Neural progenitor cell (in vitro differentiated cells): ENCODE measurements around the gene ATP2B3. TPM values are rescaled to one million over a fixed set of nuclear protein-coding genes. Genes with fewer than 3 reads are reported as not detected.

Experiments used
- DNase-seq: peaks from one replicate; pipeline ENCODE4 v3.0.0-alpha.2; 2016; ENCODE audit warnings: low spot score
- H2AFZ ChIP-seq: fragments of 200-600 bp; sonication (generic); replicated peaks from 2 replicates; pipeline ENCODE4 v1.6.1; 2016; ENCODE audit warnings: antibody characterized with exemption
- H3F3A ChIP-seq: fragments of 200-600 bp; sonication (generic); 2 replicates; pipeline ENCODE4 v1.6.1; 2016; ENCODE audit warnings: antibody characterized with exemption, low read depth
- H3K27ac ChIP-seq: fragments of 200-600 bp; sonication (generic); 2 replicates; pipeline ENCODE4 v1.5.1; 2016; ENCODE audit warnings: mild to moderate bottlenecking
- H3K27me3 ChIP-seq: fragments of 200-600 bp; sonication (generic); 2 replicates; pipeline ENCODE4 v1.6.1; 2016; ENCODE audit warnings: mild to moderate bottlenecking, moderate library complexity
- H3K36me3 ChIP-seq: fragments of 200-600 bp; sonication (generic); 2 replicates; pipeline ENCODE4 v1.5.1; 2016
- H3K4me1 ChIP-seq: fragments of 200-600 bp; sonication (generic); 2 replicates; pipeline ENCODE4 v1.6.1; 2016; ENCODE audit warnings: mixed run types
- H3K4me2 ChIP-seq: fragments of 200-600 bp; sonication (generic); 2 replicates; pipeline ENCODE4 v1.6.1; 2016
- H3K4me3 ChIP-seq: fragments of 200-600 bp; sonication (generic); 2 replicates; pipeline ENCODE4 v1.5.1; 2016
- H3K79me2 ChIP-seq: fragments of 200-600 bp; sonication (generic); 2 replicates; pipeline ENCODE4 v1.6.1; 2016; ENCODE audit warnings: low read depth
- H3K9ac ChIP-seq: fragments of 200-600 bp; sonication (generic); 2 replicates; pipeline ENCODE4 v1.6.1; 2016
- H3K9me3 ChIP-seq: fragments of 200-600 bp; sonication (generic); 2 replicates; pipeline ENCODE4 v1.5.1; 2016; ENCODE audit warnings: low read depth
- H4K20me1 ChIP-seq: fragments of 200-600 bp; sonication (generic); 2 replicates; pipeline ENCODE4 v1.6.1; 2016; ENCODE audit warnings: low read depth
- H3K27ac Mint-ChIP-seq: 3 replicates; pipeline ENCODE4 v1.8.0; 2021; ENCODE audit warnings: mixed read lengths
- H3K27me3 Mint-ChIP-seq: 2 replicates; pipeline ENCODE4 v1.8.0; 2022; ENCODE audit warnings: low read depth, mild to moderate bottlenecking, inconsistent platforms, moderate library complexity, mixed read lengths; ENCODE audit not compliant: insufficient read depth
- H3K36me3 Mint-ChIP-seq: 3 replicates; pipeline ENCODE4 v1.8.0; 2021; ENCODE audit warnings: mixed read lengths
- H3K4me1 Mint-ChIP-seq: 3 replicates; pipeline ENCODE4 v1.8.0; 2021; ENCODE audit warnings: mixed read lengths
- H3K4me3 Mint-ChIP-seq: 3 replicates; pipeline ENCODE4 v1.8.0; 2021; ENCODE audit warnings: mild to moderate bottlenecking, moderate library complexity, mixed read lengths
- H3K9me3 Mint-ChIP-seq: 3 replicates; pipeline ENCODE4 v1.8.0; 2020; ENCODE audit warnings: mixed read lengths
- EZH2 ChIP-seq: fragments of 200-600 bp; sonication (generic); IDR thresholded peaks from 2 replicates; pipeline ENCODE4 v1.6.1; 2017; ENCODE audit warnings: antibody characterized with exemption, mild to moderate bottlenecking, moderate library complexity
- EZH2phosphoT487 ChIP-seq: fragments of 200-600 bp; sonication (generic); IDR thresholded peaks from 2 replicates; pipeline ENCODE4 v1.6.1; 2017; ENCODE audit warnings: antibody characterized with exemption
- total RNA-seq: library from RNA; depleted of rRNA; stranded (reverse); fragments of >200 nt; gene quantifications from 2 replicates; pipeline ENCODE4 v1.2.3, GENCODE V29; 2015; ENCODE audit warnings: low replicate concordance
- TF ChIP-seq, protein P1 (sequence below): fragments of 200-600 bp; sonication (generic); IDR thresholded peaks from 2 replicates; pipeline ENCODE4 v1.5.1; 2017; ENCODE audit warnings: antibody characterized with exemption, mild to moderate bottlenecking

ATP2B3 gene
- total RNA-seq, 1 donor from 2014 or later = not detected

DNA sequence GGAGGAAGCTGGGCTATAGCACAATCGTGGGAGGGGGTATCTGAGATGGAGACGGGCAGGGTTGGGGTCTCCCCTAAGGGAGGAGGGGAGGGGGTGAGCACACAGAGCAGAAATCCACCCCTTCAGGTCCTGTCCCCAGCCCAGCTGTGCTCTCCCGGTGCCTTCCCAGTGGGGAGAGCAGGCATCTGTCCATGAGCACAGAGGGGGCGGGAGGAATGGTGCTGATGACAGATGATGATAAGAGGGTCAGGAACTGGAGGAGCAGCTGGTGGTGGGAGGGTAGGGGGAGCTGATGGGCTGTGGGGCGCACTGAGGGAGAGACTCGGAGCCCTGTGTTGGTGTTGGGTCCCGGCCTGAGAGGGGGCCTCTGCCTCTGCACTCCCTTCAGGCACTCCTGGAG lies 8.6 kb downstream of the ATP2B3 start:
- Histone ChIP-seq H3K36me3 (no peaks in the 10 kb centered on the region), H3K27ac (no peak overlapping the region), H3K4me2 (no peak overlapping the region), H3K4me1 (no peaks in the 10 kb centered on the region), H3K9me3 (no peaks in the 10 kb centered on the region), H3K27me3 (peaks cover 10% of the 10 kb centered on the region), H3K9ac (no peak overlapping the region), H3K79me2 (no peaks in the 10 kb centered on the region), H2AFZ (no peak overlapping the region), H4K20me1 (no peaks in the 10 kb centered on the region), H3F3A (no peaks in the 10 kb centered on the region), H3K4me3 (no peak overlapping the region)
- peaks cover 17% of the 10 kb centered on the region for H3K9me3 Mint-ChIP-seq
- H3K27ac Mint-ChIP-seq = no peak overlapping the region
- TF ChIP-seq EZH2 (no peak), EZH2phosphoT487 (no peak)
- TF ChIP-seq, protein P1, sequence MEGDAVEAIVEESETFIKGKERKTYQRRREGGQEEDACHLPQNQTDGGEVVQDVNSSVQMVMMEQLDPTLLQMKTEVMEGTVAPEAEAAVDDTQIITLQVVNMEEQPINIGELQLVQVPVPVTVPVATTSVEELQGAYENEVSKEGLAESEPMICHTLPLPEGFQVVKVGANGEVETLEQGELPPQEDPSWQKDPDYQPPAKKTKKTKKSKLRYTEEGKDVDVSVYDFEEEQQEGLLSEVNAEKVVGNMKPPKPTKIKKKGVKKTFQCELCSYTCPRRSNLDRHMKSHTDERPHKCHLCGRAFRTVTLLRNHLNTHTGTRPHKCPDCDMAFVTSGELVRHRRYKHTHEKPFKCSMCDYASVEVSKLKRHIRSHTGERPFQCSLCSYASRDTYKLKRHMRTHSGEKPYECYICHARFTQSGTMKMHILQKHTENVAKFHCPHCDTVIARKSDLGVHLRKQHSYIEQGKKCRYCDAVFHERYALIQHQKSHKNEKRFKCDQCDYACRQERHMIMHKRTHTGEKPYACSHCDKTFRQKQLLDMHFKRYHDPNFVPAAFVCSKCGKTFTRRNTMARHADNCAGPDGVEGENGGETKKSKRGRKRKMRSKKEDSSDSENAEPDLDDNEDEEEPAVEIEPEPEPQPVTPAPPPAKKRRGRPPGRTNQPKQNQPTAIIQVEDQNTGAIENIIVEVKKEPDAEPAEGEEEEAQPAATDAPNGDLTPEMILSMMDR = no peak
- peaks cover 5% of the 10 kb centered on the region for H3K27me3 Mint-ChIP-seq
- no peak for DNase-seq
- H3K4me1 Mint-ChIP-seq = peaks cover 4% of the 10 kb centered on the region
- H3K4me3 Mint-ChIP-seq = no peak overlapping the region
- H3K36me3 Mint-ChIP-seq = no peaks in the 10 kb centered on the region

DNA sequence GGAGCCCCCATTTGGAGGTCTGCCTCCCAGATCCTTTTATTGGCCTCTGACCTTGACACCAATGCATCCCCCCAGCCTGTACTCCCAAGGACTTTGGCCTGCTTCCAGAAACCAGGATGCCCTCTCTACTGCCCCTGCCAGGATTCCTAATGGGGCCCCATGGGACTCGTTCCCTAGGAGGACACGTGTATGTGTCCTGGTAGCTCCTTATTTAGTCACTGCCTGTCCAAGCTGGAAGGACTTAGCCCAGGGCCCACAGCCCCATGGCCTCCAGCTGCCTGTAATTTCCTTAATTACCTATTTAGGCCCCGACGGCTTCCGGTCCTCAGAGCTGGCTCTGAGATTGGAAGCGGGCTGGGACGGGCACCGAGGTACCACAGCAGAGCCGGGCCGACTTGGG lies 9.4 kb downstream of the ATP2B3 start:
- Histone ChIP-seq H3K4me2 (no peak overlapping the region), H3F3A (no peaks in the 10 kb centered on the region), H3K9ac (no peak overlapping the region), H3K4me3 (no peak overlapping the region), H3K79me2 (no peaks in the 10 kb centered on the region), H3K27me3 (peaks cover 3% of the 10 kb centered on the region), H3K36me3 (no peaks in the 10 kb centered on the region), H4K20me1 (no peaks in the 10 kb centered on the region), H2AFZ (no peak overlapping the region), H3K9me3 (no peaks in the 10 kb centered on the region), H3K4me1 (no peaks in the 10 kb centered on the region), H3K27ac (no peak overlapping the region)
- Mint-ChIP-seq H3K4me1 (peaks cover 4% of the 10 kb centered on the region), H3K36me3 (no peaks in the 10 kb centered on the region), H3K4me3 (no peak overlapping the region), H3K9me3 (peaks cover 19% of the 10 kb centered on the region), H3K27me3 (peaks cover 11% of the 10 kb centered on the region), H3K27ac (no peak overlapping the region)
- no peak for TF ChIP-seq EZH2
- TF ChIP-seq EZH2phosphoT487 = no peak
- TF ChIP-seq, protein P1 = no peak
- DNase-seq = no peak

DNA sequence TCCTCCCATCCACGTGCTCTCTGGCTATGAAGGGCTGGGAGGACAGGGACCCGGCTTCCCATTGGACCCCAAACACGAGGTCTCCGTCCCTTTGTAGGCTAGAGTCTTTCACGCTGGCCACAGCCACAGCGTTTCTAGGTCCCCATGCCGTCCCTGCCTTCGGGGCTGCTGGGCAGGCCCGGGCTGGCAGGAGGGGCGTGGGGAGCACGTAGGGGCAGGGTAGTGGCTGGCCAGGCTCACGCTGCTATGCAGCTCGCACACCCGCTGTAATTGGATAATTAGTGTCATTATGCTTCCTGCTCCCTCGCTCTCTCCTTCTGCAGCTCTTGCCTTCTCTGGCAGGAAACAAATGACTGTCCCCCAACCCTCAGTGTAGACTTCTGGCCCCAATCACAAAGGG lies 9.8 kb downstream of the ATP2B3 start:
- Histone ChIP-seq H3K27ac (no peak overlapping the region), H3K27me3 (no peaks in the 10 kb centered on the region), H3K36me3 (no peaks in the 10 kb centered on the region), H3K9ac (no peak overlapping the region), H3K9me3 (no peaks in the 10 kb centered on the region), H2AFZ (no peak overlapping the region), H3K79me2 (no peaks in the 10 kb centered on the region), H3K4me1 (no peaks in the 10 kb centered on the region), H3K4me3 (no peak overlapping the region), H3F3A (no peaks in the 10 kb centered on the region), H4K20me1 (no peaks in the 10 kb centered on the region), H3K4me2 (no peak overlapping the region)
- DNase-seq = no peak
- TF ChIP-seq, protein P1 = no peak
- no peak for TF ChIP-seq EZH2phosphoT487
- no peak for TF ChIP-seq EZH2
- no peak overlapping the region for H3K27ac Mint-ChIP-seq
- H3K4me3 Mint-ChIP-seq = no peak overlapping the region
- H3K27me3 Mint-ChIP-seq = peaks cover 10% of the 10 kb centered on the region
- H3K4me1 Mint-ChIP-seq = peaks cover 4% of the 10 kb centered on the region
- H3K9me3 Mint-ChIP-seq = peaks cover 19% of the 10 kb centered on the region
- H3K36me3 Mint-ChIP-seq = no peaks in the 10 kb centered on the region
